ENCODE measurements around the gene CD79B. TPM values are rescaled to one million over a fixed set of nuclear protein-coding genes. Genes with fewer than 3 reads are reported as not detected.

Gene CD79B
- total and polyA plus RNA-seq, 2 of the 8 experiments (the other 6 are each of a cell fraction or from before 2014, with no cell fraction given) = 1.5 to 3.9 TPM

GRCh38 chr17:63963123-63963522 lies 31.0 kb upstream of the CD79B start (continued):
- TF ChIP-seq POLR2AphosphoS5 (IDR thresholded peaks at IDR 0.05; ENCODE audit: low read depth, low read length) (no peak), CEBPB (IDR thresholded peaks at IDR 0.05; ENCODE audit: low read depth, low read length) (no peak), RNF2 (IDR thresholded peaks at IDR 0.05; ENCODE audit: borderline replicate concordance, low read depth, low read length, missing control alignments, poor library complexity, severe bottlenecking) (no peak), SP1 (IDR thresholded peaks at IDR 0.05; ENCODE audit: low read depth, low read length) (no peak), POU5F1 (IDR thresholded peaks at IDR 0.05; ENCODE audit: low read depth, low read length) (no peak), CBX5 (IDR thresholded peaks at IDR 0.05; ENCODE audit: low read depth, low read length) (no peak), SIRT6 (IDR thresholded peaks at IDR 0.05; ENCODE audit: low read length) (no peak)
